Measurements from ENCODE around the gene EPB41L4A.

The EPB41L4A gene

DNA sequence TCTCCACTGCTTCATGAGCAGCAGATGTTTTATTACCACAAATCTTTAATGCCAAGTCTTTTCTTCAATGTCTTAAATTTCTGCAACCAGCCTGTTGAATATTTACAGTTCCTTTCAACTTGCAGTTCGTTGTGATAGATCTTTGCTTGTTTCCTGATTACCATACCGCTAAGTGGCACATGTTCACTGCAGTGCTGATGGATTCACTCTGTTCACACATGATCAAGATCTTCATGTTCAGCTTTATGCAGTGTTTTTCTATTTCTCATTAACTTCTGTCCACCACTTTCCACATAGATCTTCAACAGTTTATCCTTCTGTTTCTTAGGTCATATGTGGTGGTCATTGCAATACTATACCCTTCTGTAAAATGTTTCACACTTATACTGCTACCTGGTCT, 280.6 kb downstream of the EPB41L4A start:
- in situ Hi-C loops (cut with HindIII; ENCODE audit: low sequenced_read_pairs): no loop called here
- no peak for DNase-seq (ENCODE audit: low read depth)
- TF ChIP-seq, protein P1, sequence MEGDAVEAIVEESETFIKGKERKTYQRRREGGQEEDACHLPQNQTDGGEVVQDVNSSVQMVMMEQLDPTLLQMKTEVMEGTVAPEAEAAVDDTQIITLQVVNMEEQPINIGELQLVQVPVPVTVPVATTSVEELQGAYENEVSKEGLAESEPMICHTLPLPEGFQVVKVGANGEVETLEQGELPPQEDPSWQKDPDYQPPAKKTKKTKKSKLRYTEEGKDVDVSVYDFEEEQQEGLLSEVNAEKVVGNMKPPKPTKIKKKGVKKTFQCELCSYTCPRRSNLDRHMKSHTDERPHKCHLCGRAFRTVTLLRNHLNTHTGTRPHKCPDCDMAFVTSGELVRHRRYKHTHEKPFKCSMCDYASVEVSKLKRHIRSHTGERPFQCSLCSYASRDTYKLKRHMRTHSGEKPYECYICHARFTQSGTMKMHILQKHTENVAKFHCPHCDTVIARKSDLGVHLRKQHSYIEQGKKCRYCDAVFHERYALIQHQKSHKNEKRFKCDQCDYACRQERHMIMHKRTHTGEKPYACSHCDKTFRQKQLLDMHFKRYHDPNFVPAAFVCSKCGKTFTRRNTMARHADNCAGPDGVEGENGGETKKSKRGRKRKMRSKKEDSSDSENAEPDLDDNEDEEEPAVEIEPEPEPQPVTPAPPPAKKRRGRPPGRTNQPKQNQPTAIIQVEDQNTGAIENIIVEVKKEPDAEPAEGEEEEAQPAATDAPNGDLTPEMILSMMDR (IDR thresholded peaks at IDR 0.05; ENCODE audit: low read depth, low read length, missing control alignments): no peak
- H3K4me3 ChIP-seq (ENCODE audit: low read depth, low read length): no peak overlapping the region

GRCh38 chr5:112136773-112137172, 282.3 kb downstream of the EPB41L4A start:
- DNase-seq (ENCODE audit: low read depth): no peak
- TF ChIP-seq, protein P1 (IDR thresholded peaks at IDR 0.05; ENCODE audit: low read depth, low read length, missing control alignments): no peak
- no peak overlapping the region for H3K4me3 ChIP-seq (ENCODE audit: low read depth, low read length)
- in situ Hi-C loops (cut with HindIII; ENCODE audit: low sequenced_read_pairs): no loop called here

- no peak overlapping the region for H3K4me3 ChIP-seq (ENCODE audit: low read depth, low read length)
- TF ChIP-seq, protein P1 (IDR thresholded peaks at IDR 0.05; ENCODE audit: low read depth, low read length, missing control alignments): no peak
- in situ Hi-C loops (cut with HindIII; ENCODE audit: low sequenced_read_pairs): no loop called here
- DNase-seq (ENCODE audit: low read depth): no peak
These were observed 291.2 kb downstream of the EPB41L4A start for GRCh38 chr5:112127861-112128260.

GRCh38 chr5:112126982-112127381, 292.1 kb downstream of the EPB41L4A start:
- in situ Hi-C loops (cut with HindIII; ENCODE audit: low sequenced_read_pairs): no loop called here
- TF ChIP-seq, protein P1 (IDR thresholded peaks at IDR 0.05; ENCODE audit: low read depth, low read length, missing control alignments): no peak
- H3K4me3 ChIP-seq (ENCODE audit: low read depth, low read length): no peak overlapping the region
- DNase-seq (ENCODE audit: low read depth): no peak

DNA sequence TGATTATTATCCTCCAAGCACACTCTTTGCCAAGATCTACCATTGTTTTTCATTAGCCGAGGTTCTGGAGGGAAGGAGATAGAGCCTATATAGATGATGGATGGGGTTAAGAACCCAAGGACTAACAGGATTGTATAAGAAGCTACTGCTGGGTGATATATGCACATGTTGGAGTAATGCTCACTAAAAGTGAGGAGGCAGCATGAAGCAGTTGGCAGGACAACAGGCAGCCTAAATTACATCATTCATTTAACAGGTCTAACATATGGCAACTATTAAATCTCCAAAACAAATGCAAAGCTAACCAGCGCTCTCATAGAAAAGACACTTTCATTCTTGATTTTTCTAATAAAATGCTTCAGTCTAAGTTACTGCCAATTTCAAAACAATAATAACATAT, 293.2 kb downstream of the EPB41L4A start:
- in situ Hi-C loops (cut with HindIII; ENCODE audit: low sequenced_read_pairs): no loop called here
- no peak overlapping the region for H3K4me3 ChIP-seq (ENCODE audit: low read depth, low read length)
- DNase-seq (ENCODE audit: low read depth): no peak
- TF ChIP-seq, protein P1 (IDR thresholded peaks at IDR 0.05; ENCODE audit: low read depth, low read length, missing control alignments): no peak

DNA sequence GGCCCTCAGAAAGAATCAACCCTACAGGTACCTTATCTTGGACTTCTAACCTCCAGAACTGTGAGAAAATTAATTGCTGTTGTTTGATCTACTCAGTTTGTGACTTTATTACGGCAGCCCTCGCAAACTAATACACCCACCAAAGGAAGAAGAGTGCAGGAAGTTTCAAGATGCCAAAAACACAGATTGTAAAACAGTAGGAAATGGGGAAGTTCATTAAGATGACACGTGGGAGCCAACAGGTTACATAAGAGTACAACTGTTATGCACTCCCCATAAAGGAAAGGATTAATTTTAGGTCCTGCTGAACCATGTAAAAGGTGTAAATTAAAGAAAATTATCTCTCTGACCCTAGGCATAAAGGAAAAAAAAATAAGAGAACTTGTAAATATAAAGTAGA, 294.3 kb downstream of the EPB41L4A start:
- TF ChIP-seq, protein P1 (IDR thresholded peaks at IDR 0.05; ENCODE audit: low read depth, low read length, missing control alignments): no peak
- in situ Hi-C loops (cut with HindIII; ENCODE audit: low sequenced_read_pairs): no loop called here
- no peak overlapping the region for H3K4me3 ChIP-seq (ENCODE audit: low read depth, low read length)
- no peak for DNase-seq (ENCODE audit: low read depth)

- DNase-seq (ENCODE audit: low read depth): no peak
- in situ Hi-C loops (cut with HindIII; ENCODE audit: low sequenced_read_pairs): no loop called here
- TF ChIP-seq, protein P1 (IDR thresholded peaks at IDR 0.05; ENCODE audit: low read depth, low read length, missing control alignments): no peak
- H3K4me3 ChIP-seq (ENCODE audit: low read depth, low read length): no peak overlapping the region
These were observed 296.0 kb downstream of the EPB41L4A start for GRCh38 chr5:112123086-112123485.

Measured in astrocyte of the cerebellum (primary cell).